Activated CD8-positive, alpha-beta memory T cell treated with anti-CD3 and anti-CD28 coated beads for 4 hours (primary cell): ENCODE data around the gene SLC15A1.

Experiments
- DNase-seq, 2 donors: peaks; one replicate each; pipeline ENCODE4 v3.0.0-alpha.2; 2020; ENCODE audit warnings: low read depth in 2 of 2

The SLC15A1 gene

DNA sequence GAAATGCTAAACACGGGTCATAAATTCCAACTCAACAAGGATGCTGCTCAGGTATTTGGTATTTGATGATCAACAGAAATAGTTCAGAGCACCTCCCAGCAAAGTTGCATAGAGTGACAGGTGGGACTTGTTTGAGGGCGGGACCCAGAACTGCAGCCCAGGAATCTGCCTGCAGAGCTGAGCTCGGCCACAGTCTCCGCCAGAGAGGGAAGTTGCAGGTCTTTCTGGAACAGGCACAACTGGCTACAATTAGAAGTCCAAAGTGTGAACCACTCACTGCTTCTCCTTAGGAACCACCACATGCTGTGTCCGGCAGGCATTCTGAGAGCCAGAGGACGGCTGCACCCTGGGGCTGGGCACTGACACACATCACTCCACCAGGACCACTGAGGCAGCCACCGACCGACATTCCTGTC is 1.1 kb downstream of the SLC15A1 start:
- DNase-seq: no peak

DNA sequence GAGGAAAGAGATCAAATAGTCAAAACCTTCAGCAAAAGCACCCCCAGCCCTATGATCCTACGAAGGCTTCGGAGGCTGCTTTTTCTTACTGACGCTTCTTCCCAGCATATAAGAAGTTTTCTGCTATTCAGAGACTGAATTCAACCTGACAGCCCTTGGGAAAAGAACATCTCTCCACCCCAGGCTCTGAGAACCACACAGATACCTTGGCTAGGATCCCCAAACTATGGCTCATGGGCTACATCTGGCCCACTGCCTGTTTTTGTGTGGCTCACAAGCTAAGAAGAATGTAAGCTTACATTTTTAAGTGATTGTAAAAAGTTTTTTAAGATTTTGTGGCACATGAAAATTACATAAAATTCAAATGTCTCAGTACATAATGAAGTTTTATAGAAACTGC is 3.0 kb downstream of the SLC15A1 start:
- DNase-seq: no peak

DNA sequence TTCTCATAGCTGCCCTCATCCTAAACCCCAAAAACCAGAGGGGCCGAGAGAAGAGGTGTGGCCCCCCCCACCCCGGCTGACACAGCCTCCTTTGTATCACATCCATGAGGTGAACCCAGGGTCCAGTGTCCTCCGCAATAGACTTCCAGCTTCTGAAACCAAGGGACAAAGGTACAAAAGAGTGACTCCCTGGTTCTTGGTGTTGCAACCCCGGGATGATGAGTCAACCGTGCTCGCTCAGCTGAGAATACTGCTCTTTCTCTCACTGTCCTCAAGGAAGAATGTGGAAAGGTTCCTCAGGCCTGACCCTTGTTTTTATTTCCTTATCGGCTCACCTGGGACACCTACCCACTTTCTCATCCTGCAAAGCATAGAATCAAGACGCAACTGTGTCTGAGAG is 5.5 kb downstream of the SLC15A1 start:
- no peak for DNase-seq

DNA sequence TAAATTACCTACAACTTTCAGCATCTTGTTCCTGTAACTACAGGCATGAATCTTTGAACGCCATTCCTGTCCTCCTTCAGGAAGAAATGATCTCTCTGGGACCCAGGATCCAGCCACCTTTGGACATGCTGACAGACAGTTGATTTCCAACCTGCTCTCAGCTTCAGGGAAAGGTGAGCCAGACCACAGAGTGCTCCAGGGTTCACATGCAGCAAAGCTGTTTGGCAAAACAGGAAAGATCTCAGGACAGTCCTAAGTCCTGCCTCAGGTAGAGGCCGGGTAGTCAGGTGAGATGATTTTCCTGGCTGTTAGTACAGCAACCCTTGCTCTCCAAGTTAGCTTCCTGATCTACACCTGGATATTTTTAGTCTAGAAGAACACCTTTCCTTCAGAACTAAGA is 9.1 kb downstream of the SLC15A1 start:
- DNase-seq: no peak

DNA sequence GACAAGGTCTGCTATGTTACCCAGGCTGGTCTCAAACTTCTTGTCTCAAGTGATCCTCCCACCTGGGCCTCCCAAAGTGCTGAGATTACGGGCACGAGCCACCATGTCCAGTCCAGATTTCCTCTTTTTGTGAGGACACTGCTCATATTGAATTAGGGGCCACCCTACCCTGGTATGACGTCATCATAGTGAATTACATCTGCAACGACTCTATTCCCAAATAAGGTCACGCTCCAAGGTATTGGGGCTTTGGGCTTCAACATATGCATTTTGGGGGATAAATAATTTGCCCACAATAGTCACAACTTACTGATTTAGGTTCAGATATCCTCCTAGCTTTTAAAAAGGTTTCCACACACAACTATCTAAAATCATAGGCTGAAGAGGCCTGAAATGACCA is 9.5 kb downstream of the SLC15A1 start:
- DNase-seq: no peak

DNA sequence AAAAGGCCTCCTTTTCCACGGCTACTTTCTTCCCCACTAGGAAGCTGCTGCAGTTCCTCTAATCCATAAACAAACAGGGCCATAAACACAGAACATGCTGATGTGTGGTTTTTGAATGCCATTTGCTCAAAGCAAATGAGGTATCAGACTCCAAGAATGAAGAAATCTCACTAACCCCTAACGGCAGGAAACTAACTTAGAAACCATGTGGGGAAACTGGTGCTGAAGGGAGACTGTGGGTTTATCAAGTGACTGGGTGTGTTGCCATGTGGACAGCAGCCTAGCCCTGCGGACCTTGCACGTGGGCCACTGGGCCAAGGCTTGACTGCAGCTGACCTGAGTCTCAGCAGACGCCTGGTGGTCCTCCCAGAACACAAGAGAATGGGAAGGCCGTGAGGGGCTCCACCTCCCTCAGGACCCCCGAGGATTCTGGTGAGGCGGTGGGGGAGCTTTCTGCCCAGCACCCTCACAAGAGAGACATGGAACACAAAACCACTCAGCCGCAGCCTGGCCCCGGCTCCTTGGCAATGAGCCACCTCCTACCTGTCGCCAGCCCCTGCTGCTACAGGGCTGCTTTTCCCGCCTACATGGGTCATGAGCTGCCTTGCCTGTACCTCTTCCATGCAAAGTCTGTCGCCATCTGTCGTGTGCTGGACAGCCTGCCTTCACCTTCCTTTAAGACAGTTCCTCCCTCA is 10.6 kb downstream of the SLC15A1 start:
- DNase-seq: no peak

DNA sequence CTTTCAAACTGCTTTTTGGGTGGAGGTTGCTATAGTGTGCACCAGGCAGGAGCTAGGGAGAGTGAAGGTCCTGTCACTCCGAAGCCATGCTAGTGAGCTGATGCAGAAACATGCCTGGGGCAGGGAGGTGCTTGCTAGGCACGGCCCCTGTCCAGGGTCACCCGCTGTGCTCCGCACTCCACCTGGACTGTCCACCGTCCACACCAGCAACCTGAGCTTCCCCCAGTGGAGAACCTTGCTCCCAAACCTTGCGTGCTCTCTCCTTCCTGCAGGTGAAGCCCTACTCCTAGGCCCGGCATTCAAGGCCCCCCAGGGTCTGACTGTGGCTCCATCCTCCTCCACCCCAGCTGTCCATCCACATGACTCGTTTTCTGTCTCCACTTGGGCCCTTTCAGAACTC is 12.3 kb downstream of the SLC15A1 start:
- no peak for DNase-seq

DNA sequence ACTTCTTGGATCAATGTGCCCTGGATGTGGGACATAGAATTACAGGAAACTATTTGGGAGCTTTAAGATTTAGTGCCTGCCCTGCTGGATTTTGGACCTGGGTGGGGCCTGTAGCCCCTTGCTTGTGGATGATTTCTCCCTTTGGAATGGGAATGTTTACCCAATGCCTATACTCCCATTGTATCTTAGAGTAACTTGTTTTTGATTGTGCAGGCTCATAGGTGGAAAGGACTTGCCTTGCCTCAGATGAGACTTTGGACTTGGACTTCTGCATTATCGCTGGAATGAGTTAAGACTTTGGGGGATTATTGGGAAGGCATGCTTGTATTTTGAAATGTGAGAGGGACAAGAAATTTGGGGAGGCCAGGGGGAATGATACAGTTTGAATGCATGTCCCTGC is 13.5 kb downstream of the SLC15A1 start:
- no peak for DNase-seq

DNA sequence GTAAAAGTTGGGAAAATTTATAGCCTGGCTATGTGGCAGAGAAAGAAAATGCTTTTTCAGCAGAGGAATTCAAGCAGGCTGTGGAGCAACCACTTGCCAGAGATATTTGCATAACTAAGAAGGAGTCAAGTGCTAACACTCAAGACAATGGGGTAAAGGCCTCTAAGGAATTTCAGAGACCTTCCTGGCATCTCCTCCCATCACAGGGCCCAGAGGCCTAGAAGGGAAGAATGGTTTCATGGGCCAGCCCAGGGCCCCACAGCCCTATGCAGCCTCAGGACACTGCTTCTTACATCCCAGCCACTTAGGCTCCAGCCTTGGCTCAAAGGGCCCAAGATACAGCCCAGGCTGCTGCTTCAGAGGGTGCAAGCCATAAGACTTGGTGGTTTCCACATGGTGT is 14.3 kb downstream of the SLC15A1 start:
- DNase-seq: no peak

DNA sequence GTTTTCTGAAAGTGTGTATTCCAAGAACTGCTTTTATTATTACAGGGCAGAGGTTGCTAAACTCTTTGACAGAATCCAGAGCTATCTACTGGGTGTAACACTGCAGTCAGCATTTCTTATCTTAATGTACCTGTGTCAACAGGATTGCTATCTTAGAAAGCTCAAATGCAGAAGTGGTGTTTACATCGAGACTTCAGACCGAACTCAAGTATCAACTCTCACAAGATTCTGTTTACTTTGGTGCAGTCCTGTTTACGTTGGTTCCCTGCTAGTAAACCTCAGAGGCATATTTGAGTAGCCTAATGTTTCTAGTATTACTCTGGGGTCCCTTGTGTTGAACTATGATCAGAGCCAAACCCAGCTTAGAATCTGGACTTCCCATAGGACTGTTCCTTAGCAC is 20.5 kb downstream of the SLC15A1 start:
- no peak for DNase-seq

DNA sequence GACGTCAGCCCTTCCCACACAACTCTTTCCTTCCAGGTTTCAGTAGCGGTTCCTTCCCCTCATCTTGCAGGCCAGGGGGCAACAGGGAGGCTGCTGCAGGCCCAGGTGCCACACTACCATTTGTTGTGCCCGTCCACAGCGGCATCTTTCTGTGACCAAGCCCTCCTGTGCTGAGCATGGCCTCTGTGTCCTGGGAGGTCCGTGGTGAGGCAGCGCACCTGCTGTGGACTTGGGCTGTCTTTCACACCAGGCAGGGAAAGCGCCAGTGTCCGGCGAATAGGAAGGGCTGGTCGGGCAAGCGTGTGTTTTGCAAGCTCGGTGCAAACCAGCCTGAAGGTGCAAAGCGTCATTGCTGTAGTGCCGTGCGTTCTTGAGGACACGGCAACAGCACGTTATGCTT is 21.4 kb downstream of the SLC15A1 start:
- no peak for DNase-seq

DNA sequence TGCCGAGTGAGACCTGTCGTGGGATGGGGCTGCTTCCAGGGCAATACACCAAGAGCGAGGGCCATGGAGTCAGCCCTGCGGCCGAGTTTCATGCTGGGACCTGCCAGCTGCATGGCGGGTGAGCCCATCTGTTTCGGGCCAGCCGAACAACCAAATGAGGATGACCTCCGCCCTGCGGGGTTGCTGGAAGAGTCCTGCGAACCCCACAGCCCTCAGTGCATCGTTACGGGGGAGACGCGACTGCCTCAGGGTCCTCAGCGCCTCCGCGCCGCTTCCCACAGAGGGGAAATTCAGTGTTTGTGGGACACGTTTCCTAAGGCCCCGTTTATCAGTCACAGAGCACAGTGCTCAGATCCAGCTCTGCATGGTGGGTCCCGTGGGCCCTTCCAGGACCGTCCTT is 22.0 kb downstream of the SLC15A1 start:
- DNase-seq: no peak

DNA sequence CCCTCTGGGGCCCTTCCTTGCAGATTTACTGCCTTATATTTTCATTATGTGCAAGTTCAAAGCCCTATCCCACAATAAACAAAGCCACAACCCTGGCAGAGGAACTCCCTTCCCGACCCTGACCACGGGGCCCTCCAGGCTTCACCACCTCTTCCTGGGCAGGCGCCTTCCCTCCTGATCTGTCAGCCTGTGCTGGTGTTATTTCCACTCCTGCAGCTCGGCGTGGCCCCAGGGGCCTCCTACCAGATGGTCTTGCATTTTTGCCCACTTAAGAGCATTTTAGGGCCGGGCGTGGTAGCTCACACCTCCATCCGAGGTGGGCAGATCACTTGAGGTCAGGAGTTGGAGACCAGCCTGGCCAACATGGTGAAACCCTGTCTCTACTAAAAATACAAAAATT is 22.8 kb downstream of the SLC15A1 start:
- DNase-seq: no peak

DNA sequence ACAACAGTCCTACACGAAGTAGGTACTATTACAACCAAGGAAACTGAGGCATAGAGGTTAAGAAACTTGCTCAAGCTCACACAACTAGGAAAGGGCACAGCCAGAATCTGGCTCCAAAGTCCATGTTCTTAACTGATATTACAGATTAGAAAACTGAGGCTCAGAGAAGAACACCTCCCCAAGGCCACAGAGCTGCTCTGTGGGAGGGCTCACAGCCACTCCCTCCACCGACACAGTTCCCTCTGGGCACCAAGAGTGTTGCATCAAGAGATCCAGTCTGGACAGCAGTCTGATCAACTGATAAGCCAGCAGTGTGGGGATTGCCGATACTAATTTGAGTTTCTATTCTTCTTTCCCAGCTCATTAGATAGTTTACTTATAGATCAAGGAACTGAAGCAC is 29.5 kb downstream of the SLC15A1 start:
- DNase-seq: no peak

DNA sequence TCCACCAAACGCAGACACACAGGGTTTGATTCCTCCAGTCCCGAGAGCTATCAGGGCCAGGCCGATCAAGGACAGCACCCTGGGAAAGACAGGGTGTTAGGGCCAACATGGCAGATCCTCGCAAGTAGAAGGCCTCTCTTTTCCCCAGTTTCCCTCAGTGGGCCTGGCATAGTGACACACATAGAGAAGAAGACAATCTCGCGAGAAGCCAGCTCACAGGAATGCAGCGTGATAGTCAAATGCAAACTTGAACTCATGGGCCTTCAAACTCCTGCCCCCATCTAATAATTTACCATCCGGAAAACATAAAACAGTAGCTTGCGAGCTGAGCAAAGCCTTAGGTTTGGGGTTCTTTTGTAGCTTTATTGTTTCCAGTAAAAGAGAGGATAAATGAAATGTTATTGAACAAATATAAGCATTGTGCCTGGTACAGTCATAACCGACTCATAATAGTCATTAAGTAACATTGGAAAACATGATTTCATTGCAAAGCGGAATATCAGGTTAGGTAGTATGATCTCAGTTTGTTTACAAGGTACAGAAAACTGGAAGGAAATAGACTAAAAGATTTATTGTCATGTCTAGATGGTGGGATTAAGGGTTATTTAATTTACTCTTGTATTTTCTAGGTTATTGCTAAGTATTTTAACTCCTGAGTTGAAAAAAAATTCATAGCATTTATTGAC is 30.5 kb downstream of the SLC15A1 start:
- DNase-seq: no peak

DNA sequence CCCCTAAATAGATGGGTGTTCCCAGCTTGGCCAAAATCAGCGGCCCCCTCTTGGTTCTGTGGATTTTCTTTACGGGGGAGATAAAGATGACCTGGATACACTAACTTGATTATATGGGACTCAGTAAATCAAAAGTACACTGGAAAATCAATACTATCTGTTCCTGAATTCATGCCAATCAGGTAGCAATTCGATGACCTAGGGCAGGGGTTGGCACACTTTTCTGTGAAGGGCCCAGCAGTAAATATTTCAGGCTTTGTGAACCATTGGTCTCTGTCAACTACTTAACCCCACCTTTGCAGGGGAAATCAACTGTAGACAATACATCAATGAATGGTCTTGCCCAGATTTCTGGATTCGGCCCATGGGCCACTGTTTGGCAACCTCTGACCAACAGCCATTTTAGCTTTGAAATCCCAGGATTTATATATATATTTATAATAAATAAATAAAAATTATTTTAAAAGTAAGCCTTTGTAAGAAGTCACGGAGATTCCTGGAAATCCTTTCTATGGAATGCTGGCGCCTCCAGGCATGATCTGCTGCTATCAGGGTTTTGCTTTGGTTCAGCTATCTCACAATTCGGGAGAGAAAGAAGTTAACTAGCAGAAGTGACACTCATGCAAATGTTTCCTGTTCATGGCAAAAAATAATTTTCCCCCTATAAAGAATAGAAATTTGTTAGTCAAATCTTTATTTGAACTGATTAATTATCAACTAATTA is 32.8 kb downstream of the SLC15A1 start:
- DNase-seq: no peak

DNA sequence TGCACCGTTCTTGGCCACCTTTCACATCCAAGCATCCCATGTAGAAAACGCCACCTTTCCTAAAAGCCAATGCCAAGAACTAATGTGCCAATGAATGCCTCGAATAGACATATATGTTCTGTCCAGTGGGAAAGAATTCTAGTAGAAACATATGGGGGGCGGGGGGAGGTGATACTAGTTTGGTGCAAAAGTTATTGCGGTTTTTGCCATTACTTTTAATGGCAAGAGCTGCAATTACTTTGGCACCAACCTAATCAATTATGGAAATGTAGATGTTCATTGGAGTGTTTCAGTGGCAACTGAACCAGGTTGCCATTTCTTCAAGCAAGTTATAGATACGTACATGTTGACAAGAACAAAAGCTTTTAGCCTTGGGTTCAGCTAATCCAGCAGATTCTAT is 34.6 kb downstream of the SLC15A1 start:
- DNase-seq: no peak

DNA sequence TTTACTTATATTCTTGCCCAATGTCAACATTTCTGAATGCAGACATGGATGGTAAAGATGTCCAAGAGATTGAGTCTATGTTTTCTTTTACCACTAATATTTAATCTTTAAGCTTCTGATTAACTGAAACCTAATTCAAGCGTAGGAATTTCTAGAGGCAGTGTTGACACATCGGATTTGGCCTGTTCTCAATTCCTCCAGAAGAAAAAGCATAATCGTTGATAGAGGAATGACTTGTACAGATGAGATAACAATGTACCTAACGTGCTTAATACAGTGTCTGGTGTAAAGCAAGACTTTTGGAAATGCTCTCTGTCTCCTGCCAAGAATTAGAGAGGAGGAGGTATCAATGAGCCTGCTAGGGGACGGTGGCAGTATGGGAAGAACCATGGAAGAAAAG is 35.2 kb downstream of the SLC15A1 start:
- no peak for DNase-seq

DNA sequence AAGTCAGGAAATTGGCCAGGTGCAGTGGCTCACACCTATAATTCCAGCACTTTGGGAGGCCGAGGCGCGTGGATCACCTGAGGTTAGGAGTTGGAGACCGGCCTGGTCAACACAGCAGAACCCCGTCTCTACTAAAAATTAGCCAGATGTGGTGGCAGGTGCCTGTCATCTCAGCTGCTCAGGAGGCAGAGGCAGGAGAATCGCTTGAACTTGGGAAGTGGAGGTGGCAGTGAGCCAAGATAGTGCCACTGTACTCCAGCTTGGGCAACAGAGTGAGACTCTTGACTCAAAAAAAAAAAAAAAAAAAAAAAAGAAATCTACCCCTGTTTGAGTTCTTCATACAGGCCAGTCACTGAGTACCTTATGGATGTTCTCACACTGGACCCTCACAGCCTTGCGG is 42.0 kb downstream of the SLC15A1 start:
- DNase-seq: no peak

DNA sequence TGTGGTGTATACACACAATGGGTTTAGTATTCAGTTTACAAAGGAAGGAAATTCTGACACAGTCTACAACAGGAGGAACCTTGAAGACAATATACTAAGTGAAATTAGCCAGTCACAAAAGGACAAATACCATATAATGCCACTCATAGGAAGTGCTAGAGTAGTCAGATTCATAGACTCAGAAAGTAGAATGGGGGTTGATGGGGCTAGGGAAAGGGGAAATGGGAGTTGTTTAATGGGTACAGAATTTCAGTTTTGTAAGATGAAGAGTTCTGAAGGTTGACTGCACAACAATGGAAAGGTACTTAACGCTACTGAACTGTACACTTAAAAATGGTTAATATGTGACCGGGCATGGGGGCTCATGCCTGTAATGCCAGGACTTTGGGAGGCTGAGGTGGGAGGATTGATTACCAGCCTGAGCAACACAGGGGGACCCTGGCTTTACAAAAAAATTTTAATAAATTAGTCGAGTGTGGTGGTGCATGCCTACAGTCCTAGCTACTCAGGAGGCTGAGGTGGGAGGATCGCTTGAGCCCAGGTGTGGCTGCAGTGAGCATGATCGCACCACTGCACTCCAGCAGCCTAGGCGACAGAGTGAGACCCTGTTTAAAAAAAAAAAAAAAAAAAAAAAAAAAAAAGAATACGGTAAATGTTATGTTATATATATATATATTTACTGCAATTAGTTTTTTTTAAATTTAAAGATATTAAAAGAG is 45.0 kb downstream of the SLC15A1 start:
- no peak for DNase-seq

DNA sequence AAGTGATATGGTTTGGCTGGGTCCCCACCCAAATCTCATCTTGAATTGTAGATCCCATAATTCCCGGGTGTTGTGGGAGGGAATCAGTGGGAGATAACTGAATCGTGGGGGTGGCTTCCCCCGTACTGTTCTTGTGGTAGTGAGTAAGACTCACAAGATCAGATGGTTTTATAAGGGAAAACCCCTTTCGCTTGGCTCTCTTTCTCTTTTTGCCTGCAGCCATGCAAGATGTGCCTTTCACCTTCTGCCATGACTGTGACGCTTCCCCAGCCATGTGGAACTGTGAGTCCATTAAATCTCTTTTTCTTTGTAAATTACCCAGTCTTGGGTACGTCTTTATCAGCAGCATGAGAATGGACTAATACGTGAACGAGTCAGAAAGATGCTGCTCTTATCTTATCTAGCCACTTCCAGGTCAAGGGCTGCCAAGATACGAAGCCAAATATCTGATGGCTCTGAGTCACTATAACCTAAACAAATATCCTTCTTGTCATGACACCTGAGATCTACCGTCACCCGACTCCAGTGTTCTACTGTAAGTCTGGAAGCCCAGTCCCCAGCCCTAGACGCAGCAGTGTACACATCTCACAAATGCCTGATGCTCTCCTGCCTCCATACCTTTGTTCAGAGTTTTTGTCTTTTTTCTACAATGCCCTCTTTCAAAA is 45.9 kb downstream of the SLC15A1 start:
- no peak for DNase-seq

DNA sequence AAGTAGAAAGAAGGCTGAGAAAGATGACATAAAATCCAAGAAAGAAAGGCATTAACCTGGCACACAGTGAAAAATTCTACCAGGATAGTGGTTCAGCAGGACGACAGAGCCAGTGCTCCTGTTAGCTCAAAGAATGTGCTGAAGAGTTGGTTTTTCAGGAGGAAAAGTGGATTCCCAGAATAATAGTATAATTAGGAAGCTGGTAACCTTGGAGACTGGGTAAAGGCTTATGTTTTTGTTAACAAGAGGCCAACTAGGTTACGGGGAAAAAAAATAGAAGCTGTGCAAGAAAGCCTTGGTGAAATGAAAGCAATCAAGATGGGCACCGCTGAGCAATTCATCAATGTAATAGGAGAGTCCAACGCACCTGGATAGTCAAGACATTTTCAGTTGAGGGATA is 54.7 kb downstream of the SLC15A1 start:
- DNase-seq: no peak
